ENCODE data around the gene PPP1R1B.

PPP1R1B gene

GRCh38 chr17:39653662-39654331 lies 27.0 kb downstream of the PPP1R1B start:
- DNase-seq (ENCODE audit: low read depth): peak; percentile 60

- no peak for DNase-seq (ENCODE audit: low read depth)
These were observed 28.4 kb downstream of the PPP1R1B start for GRCh38 chr17:39655105-39655504.

- DNase-seq (ENCODE audit: low read depth): no peak
These were observed 31.6 kb downstream of the PPP1R1B start for GRCh38 chr17:39658346-39658745.

GRCh38 chr17:39658760-39659159 lies 32.0 kb downstream of the PPP1R1B start:
- no peak for DNase-seq (ENCODE audit: low read depth)

GRCh38 chr17:39659279-39660010 lies 32.7 kb downstream of the PPP1R1B start:
- DNase-seq (ENCODE audit: low read depth): no peak

- no peak for DNase-seq (ENCODE audit: low read depth)
These were observed 33.2 kb downstream of the PPP1R1B start for GRCh38 chr17:39660011-39660360.

GRCh38 chr17:39660397-39661385 lies 33.9 kb downstream of the PPP1R1B start:
- no peak for DNase-seq (ENCODE audit: low read depth)

- no peak for DNase-seq (ENCODE audit: low read depth)
These were observed 35.2 kb downstream of the PPP1R1B start for GRCh38 chr17:39661744-39662541.

GRCh38 chr17:39662551-39663339 lies 36.0 kb downstream of the PPP1R1B start:
- DNase-seq (ENCODE audit: low read depth): no peak

GRCh38 chr17:39663340-39663687 lies 36.6 kb downstream of the PPP1R1B start:
- DNase-seq (ENCODE audit: low read depth): no peak

- no peak for DNase-seq (ENCODE audit: low read depth)
These were observed 37.2 kb downstream of the PPP1R1B start for GRCh38 chr17:39663688-39664580.

- no peak for DNase-seq (ENCODE audit: low read depth)
These were observed 38.1 kb downstream of the PPP1R1B start, which contains the start of gene TCAP for GRCh38 chr17:39664581-39665561. TCAP (plus strand) TSS chr17:39665349; CDS start chr17:39665360, 11 bp downstream.

- DNase-seq (ENCODE audit: low read depth): no peak
These were observed 39.0 kb downstream of the PPP1R1B start for GRCh38 chr17:39665642-39666224.

- no peak for DNase-seq (ENCODE audit: low read depth)
These were observed 39.5 kb downstream of the PPP1R1B start for GRCh38 chr17:39666231-39666600.

- DNase-seq (ENCODE audit: low read depth): no peak
These were observed 40.0 kb downstream of the PPP1R1B start for GRCh38 chr17:39666601-39667261.

- DNase-seq (ENCODE audit: low read depth): no peak
These were observed 40.7 kb downstream of the PPP1R1B start for GRCh38 chr17:39667262-39667944.
